ENCODE data around the gene WDR54.

The WDR54 gene

DNA sequence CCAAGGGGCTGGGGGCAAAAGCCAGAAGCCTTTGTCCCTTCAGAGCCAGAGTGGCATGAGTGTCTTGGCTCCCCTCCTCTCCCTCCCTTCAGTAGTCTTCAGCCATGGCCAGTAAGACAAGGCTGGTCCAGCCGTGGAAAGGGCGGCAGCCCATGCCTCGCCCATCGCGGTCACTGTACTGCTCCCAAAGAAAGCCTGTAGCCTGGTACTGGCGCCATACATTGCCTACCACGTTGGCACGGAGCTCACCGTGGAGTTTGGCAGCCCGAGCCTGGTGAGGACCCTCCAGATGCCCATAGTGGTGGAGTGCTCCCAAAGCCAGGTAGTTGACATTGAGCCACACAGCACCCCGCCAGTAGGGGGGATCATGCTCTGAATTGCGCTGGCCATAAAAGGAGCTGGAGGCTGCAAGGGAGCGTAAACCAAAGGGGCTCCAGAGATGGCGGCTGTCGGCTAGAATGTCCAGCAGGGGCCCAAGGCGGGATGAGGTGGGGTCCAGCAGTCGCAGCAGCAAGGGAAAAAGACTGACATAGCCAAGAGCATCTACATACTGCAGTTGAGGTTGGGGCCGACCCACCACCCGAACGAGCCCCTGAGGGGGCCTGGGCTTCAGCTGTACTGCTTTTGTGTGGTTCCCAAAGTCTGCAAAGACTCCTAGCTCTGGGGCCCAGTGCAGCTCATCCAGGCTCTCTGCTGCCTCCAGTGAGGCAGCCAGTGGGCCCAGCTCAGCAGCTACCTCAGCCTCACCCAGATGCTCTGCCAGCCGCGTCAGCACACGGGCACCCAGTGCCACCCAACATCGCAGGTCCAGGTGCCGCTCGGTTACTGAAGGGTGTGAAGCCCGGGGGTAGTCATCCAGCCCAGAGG, 39.9 kb downstream of the WDR54 start:
- H3K9me3 ChIP-seq (ENCODE audit: low read length), result no peaks in the 10 kb centered on the region
- H2AFZ ChIP-seq (ENCODE audit: low read length), result no peak overlapping the region
- TF ChIP-seq, protein P1, sequence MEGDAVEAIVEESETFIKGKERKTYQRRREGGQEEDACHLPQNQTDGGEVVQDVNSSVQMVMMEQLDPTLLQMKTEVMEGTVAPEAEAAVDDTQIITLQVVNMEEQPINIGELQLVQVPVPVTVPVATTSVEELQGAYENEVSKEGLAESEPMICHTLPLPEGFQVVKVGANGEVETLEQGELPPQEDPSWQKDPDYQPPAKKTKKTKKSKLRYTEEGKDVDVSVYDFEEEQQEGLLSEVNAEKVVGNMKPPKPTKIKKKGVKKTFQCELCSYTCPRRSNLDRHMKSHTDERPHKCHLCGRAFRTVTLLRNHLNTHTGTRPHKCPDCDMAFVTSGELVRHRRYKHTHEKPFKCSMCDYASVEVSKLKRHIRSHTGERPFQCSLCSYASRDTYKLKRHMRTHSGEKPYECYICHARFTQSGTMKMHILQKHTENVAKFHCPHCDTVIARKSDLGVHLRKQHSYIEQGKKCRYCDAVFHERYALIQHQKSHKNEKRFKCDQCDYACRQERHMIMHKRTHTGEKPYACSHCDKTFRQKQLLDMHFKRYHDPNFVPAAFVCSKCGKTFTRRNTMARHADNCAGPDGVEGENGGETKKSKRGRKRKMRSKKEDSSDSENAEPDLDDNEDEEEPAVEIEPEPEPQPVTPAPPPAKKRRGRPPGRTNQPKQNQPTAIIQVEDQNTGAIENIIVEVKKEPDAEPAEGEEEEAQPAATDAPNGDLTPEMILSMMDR (IDR thresholded peaks at IDR 0.05; ENCODE audit: low read length), result peak; percentile 54; the same call in 1 of the 2 replicates
- TF ChIP-seq EZH2 (IDR thresholded peaks at IDR 0.05; ENCODE audit: borderline replicate concordance, low read length), result no peak
- no peak overlapping the region for H3K9ac ChIP-seq (ENCODE audit: low read length)
- H3K27me3 ChIP-seq (ENCODE audit: insufficient read depth, low read length), result no peaks in the 10 kb centered on the region
- H3F3A ChIP-seq (ENCODE audit: insufficient read depth, low read length), result no peaks in the 10 kb centered on the region
- peaks cover 28% of the 10 kb centered on the region; the same call in 1 of the 2 replicates for H3K36me3 ChIP-seq (ENCODE audit: insufficient read depth, low read length)
- H3K4me3 ChIP-seq (ENCODE audit: low read depth, low read length, poor library complexity, severe bottlenecking), result no peak overlapping the region
- H3K27ac ChIP-seq (ENCODE audit: low read depth, low read length, poor library complexity, severe bottlenecking), result no peak overlapping the region
- H3K4me2 ChIP-seq (ENCODE audit: low read length), result no peak overlapping the region
- H4K20me1 ChIP-seq (ENCODE audit: insufficient read depth, low read length), result no peaks in the 10 kb centered on the region
- peaks cover 38% of the 10 kb centered on the region for H3K4me1 ChIP-seq (ENCODE audit: insufficient read depth, low read length, severe bottlenecking)
- peaks cover 4% of the 10 kb centered on the region; the same call in 1 of the 2 replicates for H3K79me2 ChIP-seq (ENCODE audit: insufficient read depth, low read length)
- no peaks in the 10 kb centered on the region for H3K9me2 ChIP-seq (ENCODE audit: low read depth, low read length)

DNA sequence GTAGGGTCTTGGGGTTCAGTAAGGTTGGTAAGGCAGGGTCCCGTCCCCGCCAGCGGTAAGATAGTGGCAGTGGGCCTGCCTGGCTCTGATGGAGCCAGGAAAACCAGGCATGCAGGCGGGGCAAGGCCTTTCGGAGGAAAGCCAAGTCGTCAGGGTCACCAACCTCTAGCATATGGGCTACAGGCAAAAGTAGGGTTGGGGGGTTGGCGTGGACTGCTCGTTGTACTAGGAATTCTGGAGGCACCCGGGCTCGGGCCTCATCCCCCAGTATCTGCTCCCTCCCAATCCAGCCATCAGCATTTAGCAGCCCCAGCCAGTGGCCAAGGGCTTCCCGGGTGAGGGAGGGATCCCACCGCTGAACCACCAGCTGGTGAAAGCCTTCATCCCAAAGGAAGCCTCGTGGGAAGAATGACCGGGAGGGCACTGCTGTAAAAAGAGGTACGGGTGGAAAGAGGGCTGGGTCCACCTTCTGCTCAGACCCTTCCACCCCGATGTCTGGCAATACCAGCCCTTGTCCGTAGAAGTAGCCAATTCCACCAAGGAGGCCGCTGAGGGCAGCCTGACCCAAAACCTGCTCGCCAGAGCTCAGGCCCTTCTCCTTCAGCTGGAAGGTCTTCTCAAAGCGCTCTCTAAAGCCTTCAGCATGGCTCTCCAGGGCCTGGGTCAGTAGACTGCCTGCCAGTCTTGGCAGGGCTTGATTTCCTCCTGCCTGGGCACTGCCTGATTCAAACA, 40.7 kb downstream of the WDR54 start:
- no peak overlapping the region for H2AFZ ChIP-seq (ENCODE audit: low read length)

DNA sequence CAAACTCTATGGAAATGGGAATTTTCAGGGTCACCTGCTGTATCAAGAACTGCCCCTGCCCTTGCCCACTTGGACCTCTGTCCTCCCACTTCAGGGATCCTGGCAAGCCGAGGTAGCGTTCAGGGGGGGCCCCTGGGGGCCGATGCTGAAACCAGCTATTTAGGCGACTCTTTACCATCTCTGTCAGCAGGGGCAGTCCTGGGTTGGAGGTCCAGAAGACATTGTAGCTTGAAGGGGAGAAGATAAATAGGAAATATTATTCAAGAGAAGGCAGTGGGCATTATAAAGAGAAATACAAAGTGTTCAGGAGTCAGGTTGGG, 41.2 kb downstream of the WDR54 start:
- H3K36me3 ChIP-seq (ENCODE audit: insufficient read depth, low read length), result peaks cover 28% of the 10 kb centered on the region; the same call in 1 of the 2 replicates
- no peak overlapping the region for H3K27ac ChIP-seq (ENCODE audit: low read depth, low read length, poor library complexity, severe bottlenecking)
- no peaks in the 10 kb centered on the region for H3F3A ChIP-seq (ENCODE audit: insufficient read depth, low read length)
- H3K9me2 ChIP-seq (ENCODE audit: low read depth, low read length), result no peaks in the 10 kb centered on the region
- no peaks in the 10 kb centered on the region for H4K20me1 ChIP-seq (ENCODE audit: insufficient read depth, low read length)
- H3K79me2 ChIP-seq (ENCODE audit: insufficient read depth, low read length), result peaks cover 4% of the 10 kb centered on the region; the same call in 1 of the 2 replicates
- no peaks in the 10 kb centered on the region for H3K27me3 ChIP-seq (ENCODE audit: insufficient read depth, low read length)
- no peak overlapping the region for H3K4me2 ChIP-seq (ENCODE audit: low read length)
- H2AFZ ChIP-seq (ENCODE audit: low read length), result no peak overlapping the region
- H3K9me3 ChIP-seq (ENCODE audit: low read length), result no peaks in the 10 kb centered on the region
- no peak overlapping the region for H3K4me3 ChIP-seq (ENCODE audit: low read depth, low read length, poor library complexity, severe bottlenecking)
- H3K9ac ChIP-seq (ENCODE audit: low read length), result no peak overlapping the region
- H3K4me1 ChIP-seq (ENCODE audit: insufficient read depth, low read length, severe bottlenecking), result peaks cover 33% of the 10 kb centered on the region
- TF ChIP-seq, protein P1 (IDR thresholded peaks at IDR 0.05; ENCODE audit: low read length), result no peak
- no peak for TF ChIP-seq EZH2 (IDR thresholded peaks at IDR 0.05; ENCODE audit: borderline replicate concordance, low read length)

More for the DNA sequence above, 40.7 kb downstream of the WDR54 start:
- peaks cover 28% of the 10 kb centered on the region; the same call in 1 of the 2 replicates for H3K36me3 ChIP-seq (ENCODE audit: insufficient read depth, low read length)
- H3K9me2 ChIP-seq (ENCODE audit: low read depth, low read length), result no peaks in the 10 kb centered on the region
- no peak overlapping the region for H3K4me2 ChIP-seq (ENCODE audit: low read length)
- H3K9me3 ChIP-seq (ENCODE audit: low read length), result no peaks in the 10 kb centered on the region
- no peak overlapping the region for H3K27ac ChIP-seq (ENCODE audit: low read depth, low read length, poor library complexity, severe bottlenecking)
- no peaks in the 10 kb centered on the region for H3F3A ChIP-seq (ENCODE audit: insufficient read depth, low read length)
- no peaks in the 10 kb centered on the region for H3K27me3 ChIP-seq (ENCODE audit: insufficient read depth, low read length)
- H4K20me1 ChIP-seq (ENCODE audit: insufficient read depth, low read length), result no peaks in the 10 kb centered on the region
- peaks cover 4% of the 10 kb centered on the region; the same call in 1 of the 2 replicates for H3K79me2 ChIP-seq (ENCODE audit: insufficient read depth, low read length)
- peaks cover 33% of the 10 kb centered on the region for H3K4me1 ChIP-seq (ENCODE audit: insufficient read depth, low read length, severe bottlenecking)
- no peak overlapping the region for H3K4me3 ChIP-seq (ENCODE audit: low read depth, low read length, poor library complexity, severe bottlenecking)
- no peak overlapping the region for H3K9ac ChIP-seq (ENCODE audit: low read length)
- no peak for TF ChIP-seq EZH2 (IDR thresholded peaks at IDR 0.05; ENCODE audit: borderline replicate concordance, low read length)
- TF ChIP-seq, protein P1 (IDR thresholded peaks at IDR 0.05; ENCODE audit: low read length), result no peak

Data from OCI-LY1 (cell line).